C1 segment of cervical spinal cord (tissue), 14 donors: ENCODE data around the gene STIM2.

ENCODE experiments used
- DNase-seq, 14 donors: peaks; one replicate each; lab custom pipeline; 2025; lab: John Stamatoyannopoulos, UW

STIM2 gene

GRCh38 chr4:27040356-27040755 is 179.7 kb downstream of the STIM2 start:
- DNase-seq: no peak

DNA sequence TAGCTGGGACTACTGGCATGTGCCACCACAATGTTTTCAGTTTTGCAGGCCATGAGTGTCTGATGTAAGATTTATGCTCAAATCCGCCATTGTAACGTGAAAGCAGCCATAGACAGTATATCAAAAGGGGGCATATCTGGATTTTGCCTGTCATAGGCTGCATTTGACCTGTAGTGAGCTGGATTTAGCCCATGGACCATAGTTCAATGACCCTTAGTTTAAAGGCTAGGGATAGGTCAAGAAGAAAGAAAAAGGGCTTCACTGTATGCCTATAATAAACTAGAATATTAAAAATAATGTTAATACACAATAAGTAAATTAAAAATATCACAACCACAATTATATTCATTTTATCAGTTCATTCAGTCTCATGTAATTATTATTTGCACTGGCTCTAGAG is 181.8 kb downstream of the STIM2 start:
- no peak for DNase-seq

DNA sequence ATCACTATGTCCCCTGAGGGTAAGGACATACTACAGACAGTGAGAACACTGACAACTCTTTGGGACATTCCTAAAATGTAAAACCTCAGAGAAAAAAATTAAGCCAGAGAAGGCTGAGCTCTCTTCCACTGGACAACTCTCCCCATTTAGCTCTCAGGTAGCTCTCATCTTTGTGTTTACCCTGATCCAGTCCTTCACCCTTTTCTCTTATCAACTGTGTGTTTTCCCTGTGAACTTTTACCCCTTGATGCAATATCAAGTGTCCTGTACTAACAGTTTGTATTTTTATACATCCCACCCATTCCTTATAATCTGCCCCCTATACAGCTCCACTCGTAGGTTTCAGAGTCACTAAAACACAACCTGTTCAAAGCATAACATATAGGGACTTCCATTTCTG is 182.6 kb downstream of the STIM2 start:
- no peak for DNase-seq

- no peak for DNase-seq
Observed at GRCh38 chr4:27046851-27047250, 186.2 kb downstream of the STIM2 start.

GRCh38 chr4:27048429-27049238 is 188.0 kb downstream of the STIM2 start:
- DNase-seq: no peak

GRCh38 chr4:27049239-27049829 is 188.7 kb downstream of the STIM2 start:
- DNase-seq: no peak

GRCh38 chr4:27050731-27051130 is 190.1 kb downstream of the STIM2 start:
- no peak for DNase-seq

DNA sequence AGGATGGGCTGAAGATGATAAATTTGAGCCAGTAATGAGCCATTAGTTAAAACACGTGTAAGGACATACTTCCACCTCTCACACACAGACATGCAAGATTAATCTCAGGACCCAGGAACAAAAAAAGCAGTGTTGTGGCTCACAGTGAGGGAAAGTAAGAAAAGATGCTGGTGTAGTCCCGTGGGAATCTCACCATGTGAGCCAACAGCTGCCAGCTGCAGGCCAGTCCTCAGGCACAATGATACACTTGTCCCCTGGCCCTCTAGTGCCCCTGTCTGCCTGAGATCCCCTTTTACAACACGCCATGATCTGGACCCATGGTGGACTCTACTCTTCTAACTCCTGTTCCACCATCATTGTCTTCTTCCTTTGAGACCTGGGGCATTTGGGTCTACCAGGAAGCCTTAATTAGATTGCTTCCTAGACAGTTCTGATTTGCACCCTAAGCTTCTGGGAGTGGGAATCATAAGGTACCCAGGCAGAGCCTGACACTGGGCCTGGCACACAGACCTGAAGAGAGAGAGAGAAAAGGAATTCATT is 194.7 kb downstream of the STIM2 start:
- DNase-seq: no peak

DNA sequence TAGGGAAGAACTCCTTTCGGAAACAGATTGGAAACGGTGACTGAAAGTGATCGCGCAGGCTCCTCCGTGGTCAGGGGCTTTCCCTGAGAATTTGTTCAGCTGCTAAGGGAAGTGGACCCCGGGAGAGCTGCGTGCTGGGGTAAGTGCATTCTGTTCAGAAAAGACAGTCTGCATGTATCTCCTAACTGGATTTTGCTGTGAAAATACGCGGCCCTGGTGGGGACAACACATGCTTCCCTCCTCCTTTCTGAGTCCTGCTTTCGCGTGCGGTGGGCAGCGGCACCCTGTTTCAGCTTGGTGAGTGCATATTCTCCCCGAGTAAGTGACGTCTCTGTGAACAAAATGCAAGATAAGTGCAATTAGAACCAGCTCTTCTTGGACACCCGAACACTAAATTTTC is 195.6 kb downstream of the STIM2 start:
- DNase-seq: no peak

- DNase-seq: no peak
Observed at GRCh38 chr4:27057053-27057452, 196.4 kb downstream of the STIM2 start.

DNA sequence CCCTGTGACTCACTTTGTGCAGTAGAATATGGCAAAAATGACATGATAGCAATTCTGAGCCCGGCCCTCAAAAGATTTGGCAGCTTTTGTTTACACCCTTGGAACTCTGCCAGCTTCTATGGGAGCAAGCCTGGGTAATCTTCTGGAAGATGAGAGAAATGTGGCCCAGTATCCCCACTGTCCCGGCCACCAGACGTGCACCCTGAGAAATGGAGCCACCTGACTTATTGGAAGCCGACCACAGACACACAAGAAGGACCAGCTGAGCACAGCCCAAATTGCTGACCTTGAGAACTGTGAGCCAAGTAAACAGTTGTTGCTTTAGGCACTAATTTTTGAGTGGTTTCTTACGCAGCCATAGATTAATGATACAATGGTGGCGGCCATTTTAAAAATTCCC is 197.0 kb downstream of the STIM2 start:
- no peak for DNase-seq

DNA sequence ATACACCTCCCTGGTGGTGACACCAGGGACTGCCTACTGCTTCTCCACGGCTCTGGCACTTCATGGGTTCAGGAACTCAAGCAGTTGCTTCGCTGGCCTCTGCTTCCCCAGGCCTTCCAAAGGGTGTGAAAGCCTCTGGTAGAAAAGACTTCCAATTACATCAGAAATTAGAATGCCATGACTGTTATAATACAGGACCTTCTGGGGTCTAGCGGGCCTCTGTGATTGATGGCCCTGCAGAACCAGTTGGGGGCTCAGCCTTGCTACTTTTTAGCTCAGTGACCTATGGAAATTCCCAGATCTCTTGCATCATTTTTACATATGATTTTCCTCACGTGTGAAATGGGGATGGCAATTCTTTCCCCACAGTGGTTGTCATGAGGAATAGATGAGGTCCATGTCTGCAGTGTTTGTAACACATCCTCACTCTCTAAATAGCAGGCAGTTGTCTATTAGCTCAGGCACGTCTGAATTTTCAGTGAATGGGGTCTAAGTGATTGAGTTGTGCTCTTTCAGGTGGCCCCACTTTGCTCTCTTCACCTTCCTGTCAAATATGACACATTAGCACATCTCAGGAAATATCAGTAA is 198.3 kb downstream of the STIM2 start:
- DNase-seq: no peak

- DNase-seq: no peak
Observed at GRCh38 chr4:27059446-27059845, 198.8 kb downstream of the STIM2 start.

GRCh38 chr4:27062256-27062655 is 201.6 kb downstream of the STIM2 start:
- no peak for DNase-seq

GRCh38 chr4:27066591-27066990 is 205.9 kb downstream of the STIM2 start:
- peak in 2 of 14 donors; percentile 2 to 10 for DNase-seq

DNA sequence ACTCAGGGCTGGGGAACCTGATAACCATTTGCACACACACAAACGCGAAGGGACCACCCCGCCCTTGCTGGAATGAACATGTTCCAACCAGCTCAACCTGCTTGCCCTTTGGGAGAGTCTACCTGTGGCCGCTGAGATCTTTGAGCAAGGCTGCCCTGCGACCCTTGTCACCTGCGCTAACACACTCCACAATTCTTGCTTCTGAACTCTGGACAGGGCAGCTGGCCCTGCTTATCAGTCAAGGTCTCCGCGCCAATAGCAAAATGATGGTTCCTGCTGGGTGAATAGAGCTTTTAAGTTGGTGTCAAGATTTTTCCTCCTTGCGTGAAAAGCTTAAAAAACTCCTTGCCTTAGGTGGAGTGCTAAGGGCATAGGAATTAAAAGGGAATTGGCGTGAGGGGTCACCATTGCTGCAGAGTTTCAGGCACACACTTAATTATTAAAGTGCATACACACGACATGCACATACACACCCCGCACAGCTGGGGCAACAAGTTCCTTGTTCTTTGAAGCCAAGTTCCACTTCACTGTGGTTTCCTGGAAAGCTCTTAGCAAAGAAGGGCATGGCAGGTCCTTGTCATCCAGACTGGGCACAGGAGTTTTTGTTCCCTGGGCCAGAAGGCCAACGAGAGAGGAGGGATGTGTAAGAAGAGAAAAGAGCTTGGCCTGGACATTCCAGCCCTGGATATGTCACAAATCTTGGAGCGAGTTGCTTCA is 207.7 kb downstream of the STIM2 start:
- no peak for DNase-seq
